IMR-90 (cell line): Measurements from ENCODE around the gene RNF138.

Source experiments
- MXI1 ChIP-seq: IDR thresholded peaks from 2 replicates; pipeline ENCODE4 v1.6.1; 2012; ENCODE audit warnings: low read depth, mild to moderate bottlenecking, low read length, moderate library complexity, borderline replicate concordance
- POLR2A ChIP-seq: IDR thresholded peaks from 2 replicates; pipeline ENCODE4 v1.6.1; 2012; ENCODE audit warnings: mild to moderate bottlenecking, low read depth, low read length
- USF2 ChIP-seq: fragments of 150-350 bp; IDR thresholded peaks from 2 replicates; pipeline ENCODE4 v1.6.1; 2017; ENCODE audit warnings: mild to moderate bottlenecking, antibody characterized with exemption, low read length, low read depth
- TF ChIP-seq, protein P1 (sequence below): conservative IDR thresholded peaks from 2 replicates; pipeline ENCODE4 v1.5.1; 2012; ENCODE audit warnings: mild to moderate bottlenecking, low read depth, low read length, improper control_type of control experiment

- TF ChIP-seq, protein P1, sequence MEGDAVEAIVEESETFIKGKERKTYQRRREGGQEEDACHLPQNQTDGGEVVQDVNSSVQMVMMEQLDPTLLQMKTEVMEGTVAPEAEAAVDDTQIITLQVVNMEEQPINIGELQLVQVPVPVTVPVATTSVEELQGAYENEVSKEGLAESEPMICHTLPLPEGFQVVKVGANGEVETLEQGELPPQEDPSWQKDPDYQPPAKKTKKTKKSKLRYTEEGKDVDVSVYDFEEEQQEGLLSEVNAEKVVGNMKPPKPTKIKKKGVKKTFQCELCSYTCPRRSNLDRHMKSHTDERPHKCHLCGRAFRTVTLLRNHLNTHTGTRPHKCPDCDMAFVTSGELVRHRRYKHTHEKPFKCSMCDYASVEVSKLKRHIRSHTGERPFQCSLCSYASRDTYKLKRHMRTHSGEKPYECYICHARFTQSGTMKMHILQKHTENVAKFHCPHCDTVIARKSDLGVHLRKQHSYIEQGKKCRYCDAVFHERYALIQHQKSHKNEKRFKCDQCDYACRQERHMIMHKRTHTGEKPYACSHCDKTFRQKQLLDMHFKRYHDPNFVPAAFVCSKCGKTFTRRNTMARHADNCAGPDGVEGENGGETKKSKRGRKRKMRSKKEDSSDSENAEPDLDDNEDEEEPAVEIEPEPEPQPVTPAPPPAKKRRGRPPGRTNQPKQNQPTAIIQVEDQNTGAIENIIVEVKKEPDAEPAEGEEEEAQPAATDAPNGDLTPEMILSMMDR = no peak
- no peak for TF ChIP-seq USF2
- no peak for TF ChIP-seq POLR2A
- no peak for TF ChIP-seq MXI1
Observed at GRCh38 chr18:32078845-32079244, 12.8 kb upstream of the RNF138 start.
